RPMI7951 (cell line): ENCODE results near the gene SOX4. TPM values are rescaled to one million over a fixed set of nuclear protein-coding genes. Genes with fewer than 3 reads are reported as not detected.

Source experiments
- DNase-seq: peaks from one replicate; pipeline ENCODE4 v3.0.0-alpha.2; 2012; ENCODE audit warnings: low read depth
- total RNA-seq: library from RNA; depleted of rRNA; stranded (reverse); fragments of >200 nt; shearing (Covaris generic); gene quantifications from 2 replicates; pipeline ENCODE4 v1.2.3, GENCODE V29; 2014

SOX4 gene
- total RNA-seq, 1 experiment from 2014 or later: 12.9 TPM

GRCh38 chr6:21593927-21594415, 420 bp downstream of the SOX4 start:
- peak; percentile 63 for DNase-seq

GRCh38 chr6:21594416-21595281, 1.1 kb downstream of the SOX4 start:
- DNase-seq: peak; percentile 69

GRCh38 chr6:21595285-21596144, 2.0 kb downstream of the SOX4 start:
- no peak for DNase-seq

- peak; percentile 75 for DNase-seq
Measured at GRCh38 chr6:21596145-21596948, 2.8 kb downstream of the SOX4 start.

- DNase-seq: peak; percentile 60
Measured at GRCh38 chr6:21596949-21597682, 3.6 kb downstream of the SOX4 start.

GRCh38 chr6:21597801-21598673, 4.5 kb downstream of the SOX4 start:
- DNase-seq: peak; percentile 55

- DNase-seq: no peak
Measured at GRCh38 chr6:21598674-21599023, 5.1 kb downstream of the SOX4 start.

GRCh38 chr6:21599051-21599696, 5.6 kb downstream of the SOX4 start:
- no peak for DNase-seq

- DNase-seq: no peak
Measured at GRCh38 chr6:21601339-21601923, 7.9 kb downstream of the SOX4 start.

GRCh38 chr6:21601932-21602390, 8.4 kb downstream of the SOX4 start:
- DNase-seq: no peak

- no peak for DNase-seq
Measured at GRCh38 chr6:21603082-21603952, 9.8 kb downstream of the SOX4 start.

- no peak for DNase-seq
Measured at GRCh38 chr6:21604081-21604480, 10.5 kb downstream of the SOX4 start.

GRCh38 chr6:21605166-21605565, 11.6 kb downstream of the SOX4 start:
- DNase-seq: no peak

- no peak for DNase-seq
Measured at GRCh38 chr6:21608601-21609000, 15.1 kb downstream of the SOX4 start.

GRCh38 chr6:21609881-21610329, 16.4 kb downstream of the SOX4 start:
- DNase-seq: no peak

GRCh38 chr6:21610341-21610740, 16.8 kb downstream of the SOX4 start:
- no peak for DNase-seq

GRCh38 chr6:21611485-21611884, 17.9 kb downstream of the SOX4 start:
- no peak for DNase-seq
